Activated naive CD4-positive, alpha-beta T cell treated with anti-CD3 and anti-CD28 coated beads, Interleukin-2, amount 50 U/mL, for 72 hours (primary cell): Measurements from ENCODE around the gene ZNF335. TPM values are rescaled to one million over a fixed set of nuclear protein-coding genes. Genes with fewer than 3 reads are reported as not detected.
A peak's percentile ranks its signal among the peaks of the same experiment; 100 is the strongest.

Experiments
- ATAC-seq, 2 donors: fragments of 150-1000 bp; cut with Tn5 transposase; 2 replicates each; pipeline ENCODE4 v1.10.0; 2021; ENCODE audit warnings: mild to moderate bottlenecking in 2 of 2, moderate library complexity in 2 of 2
- DNase-seq, 2 donors: peaks; one replicate each; pipeline ENCODE4 v3.0.0; 2021 to 2022; ENCODE audit warnings: low spot score in 2 of 2
- H3K27ac Mint-ChIP-seq, 2 donors: one replicate each; pipeline ENCODE4 v1.8.0; 2022; ENCODE audit warnings: mild to moderate bottlenecking in 2 of 2, mixed read lengths in 2 of 2
- H3K36me3 Mint-ChIP-seq, 2 donors: one replicate each; pipeline ENCODE4 v1.8.0; 2022; ENCODE audit warnings: mixed read lengths in 2 of 2
- H3K9me3 Mint-ChIP-seq, 2 donors: one replicate each; pipeline ENCODE4 v1.8.0; 2022; ENCODE audit warnings: mixed read lengths in 2 of 2
- total RNA-seq, 2 donors: library from RNA; stranded (reverse); gene quantifications; one replicate each; pipeline ENCODE4 v1.2.3, GENCODE V29; 2022

The ZNF335 gene
- total RNA-seq, 2 donors from 2014 or later: 31.0 to 62.6 TPM

DNA sequence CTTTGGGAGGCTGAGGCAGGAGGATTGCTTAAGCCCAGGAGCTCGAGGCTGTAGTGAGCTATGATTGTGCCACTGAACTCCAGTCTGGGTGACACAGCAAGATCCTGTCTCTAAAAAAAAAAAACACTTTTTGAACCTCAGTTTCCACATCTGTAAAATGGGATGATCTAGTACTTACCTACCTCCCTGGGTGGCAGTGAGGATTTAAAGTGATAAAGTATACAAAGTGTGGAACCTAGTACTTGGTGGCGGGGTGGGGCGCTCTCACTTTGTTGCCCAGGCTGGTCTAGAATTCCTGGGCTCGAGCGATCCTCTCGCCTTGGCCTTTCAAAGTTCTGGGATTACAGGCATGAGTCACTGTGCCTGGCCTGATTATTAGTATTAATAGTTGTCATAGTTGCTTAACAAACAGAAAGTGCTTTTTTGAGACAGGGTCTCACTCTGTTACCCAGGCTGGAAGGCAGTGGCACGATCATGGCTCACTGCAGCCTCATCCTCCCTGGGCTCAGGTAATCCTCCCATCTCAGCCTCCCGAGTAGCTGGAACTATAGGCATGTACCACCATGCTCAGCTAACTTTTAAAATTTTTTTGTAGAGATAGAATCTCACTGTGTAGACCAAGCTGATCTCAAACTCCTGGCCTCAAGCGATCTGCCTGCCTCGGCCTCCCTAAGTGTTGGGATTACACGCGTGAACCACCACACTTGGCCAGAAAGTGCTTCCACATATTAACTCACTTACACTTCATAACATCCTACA lies 53.0 kb downstream of the ZNF335 start:
- DNase-seq (no peak), ATAC-seq (no peak)
- no peaks in the 10 kb centered on the region for H3K9me3 Mint-ChIP-seq
- no peaks in the 10 kb centered on the region for H3K36me3 Mint-ChIP-seq
- no peak overlapping the region for H3K27ac Mint-ChIP-seq

GRCh38 chr20:45918182-45918737 lies 53.7 kb downstream of the ZNF335 start:
- no peak overlapping the region for H3K27ac Mint-ChIP-seq
- no peaks in the 10 kb centered on the region for H3K36me3 Mint-ChIP-seq

DNA sequence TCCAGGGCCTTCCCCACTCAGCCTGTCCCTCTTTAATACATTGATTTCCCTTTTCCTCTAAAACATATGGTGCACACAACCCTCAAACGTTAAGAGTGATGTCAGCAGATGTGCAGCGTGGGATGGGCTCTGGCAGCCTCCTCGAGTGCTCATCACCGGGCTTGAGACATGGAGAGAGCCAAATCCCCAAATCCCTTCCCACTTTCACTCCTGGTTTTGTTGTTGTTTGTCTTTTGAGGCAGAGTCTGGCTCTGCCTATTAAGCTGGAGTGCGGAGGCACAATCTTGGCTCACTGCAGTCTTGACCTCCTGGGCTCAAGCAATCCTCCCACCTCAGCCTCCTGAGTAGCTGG lies 54.2 kb downstream of the ZNF335 start:
- DNase-seq (no peak), ATAC-seq (no peak)
- no peak overlapping the region for H3K27ac Mint-ChIP-seq
- H3K36me3 Mint-ChIP-seq: no peaks in the 10 kb centered on the region
- no peaks in the 10 kb centered on the region for H3K9me3 Mint-ChIP-seq

More at GRCh38 chr20:45918182-45918737, 53.7 kb downstream of the ZNF335 start:
- ATAC-seq (no peak), DNase-seq (no peak)
- no peaks in the 10 kb centered on the region for H3K9me3 Mint-ChIP-seq

DNA sequence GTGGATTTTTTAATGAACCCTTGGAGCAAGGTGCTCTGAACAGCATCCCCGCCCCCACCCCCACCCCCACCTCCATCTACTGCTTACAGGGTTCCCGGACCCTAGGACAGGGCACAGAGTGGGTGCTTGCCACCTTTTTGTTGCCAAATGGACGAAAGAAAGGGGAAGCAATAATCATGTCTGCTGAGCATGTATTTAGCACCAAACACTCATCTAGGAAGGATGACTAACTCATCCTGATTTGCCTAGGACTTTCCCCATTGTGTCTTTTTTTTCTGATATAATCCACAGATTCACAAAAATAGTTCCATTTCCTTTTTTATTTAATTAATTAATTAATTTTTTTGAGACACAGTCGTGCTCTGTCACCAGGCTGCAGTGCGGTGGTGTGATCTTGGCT lies 58.9 kb downstream of the ZNF335 start:
- no peak for DNase-seq
- H3K9me3 Mint-ChIP-seq: peaks cover 0 to 4% of the 10 kb centered on the region in 2 donors
- H3K27ac Mint-ChIP-seq: no peak overlapping the region
- ATAC-seq: peak in 1 of 2 donors; percentile 15
- no peaks in the 10 kb centered on the region for H3K36me3 Mint-ChIP-seq

- H3K36me3 Mint-ChIP-seq: no peaks in the 10 kb centered on the region
- DNase-seq (no peak), ATAC-seq (no peak)
- no peak overlapping the region for H3K27ac Mint-ChIP-seq
- H3K9me3 Mint-ChIP-seq: peaks cover 0 to 4% of the 10 kb centered on the region in 2 donors
These were observed 59.7 kb downstream of the ZNF335 start for GRCh38 chr20:45912344-45912682.

DNA sequence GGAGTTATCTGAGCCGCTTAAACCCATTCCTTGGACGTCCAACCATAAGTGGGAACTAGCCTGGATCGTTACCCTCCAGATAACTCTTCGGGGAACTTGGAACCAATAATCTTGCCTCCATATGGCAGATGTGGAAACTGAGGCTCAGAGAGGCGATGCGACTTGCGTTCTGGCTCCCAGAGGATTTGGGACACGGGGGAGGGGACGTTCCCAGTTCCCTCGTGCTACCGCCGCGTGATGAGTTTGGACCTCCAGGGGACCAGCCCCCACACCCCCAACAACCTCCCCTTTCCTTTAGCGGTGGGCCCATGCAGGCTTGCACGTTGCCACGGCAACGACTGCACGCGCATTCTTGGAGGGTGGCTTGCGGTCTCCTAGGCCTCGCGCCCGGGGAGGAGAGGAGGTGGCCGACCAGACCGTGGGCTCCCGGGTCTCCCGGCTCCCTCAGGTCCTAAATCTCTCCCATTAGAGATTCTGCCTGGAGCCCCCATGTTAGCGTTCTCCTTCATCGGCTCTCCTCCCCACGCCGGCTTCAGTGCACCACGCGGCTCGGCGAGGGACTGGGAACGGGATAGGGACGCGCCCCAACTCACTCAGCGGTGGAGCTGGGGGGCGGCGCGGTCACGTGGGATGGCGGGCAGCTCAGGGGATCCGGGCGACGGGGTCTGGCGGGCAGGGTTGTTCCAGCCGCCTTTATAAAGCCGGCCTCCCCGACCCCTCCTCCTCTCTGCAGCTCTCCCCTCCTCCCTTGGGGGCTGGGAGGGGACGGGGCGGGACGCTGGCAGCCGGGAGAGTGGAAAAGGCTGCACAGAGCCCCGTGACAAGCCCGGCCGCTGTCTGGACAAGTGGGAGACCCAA lies 60.3 kb downstream of the ZNF335 start, which contains the start of gene PLTP:
Gene PLTP (minus strand): TSS at position 670 of the 858 bp plus-strand sequence. CDS start 703 bp downstream, outside the sequence.
- peak in 1 of 2 donors; percentile 22 for DNase-seq
- Mint-ChIP-seq H3K9me3 (peaks cover 0 to 4% of the 10 kb centered on the region in 2 donors), H3K27ac (peak within 1 kb of the TSS in 1 of 2 donors; percentile 78), H3K36me3 (no peaks in the 10 kb centered on the region)
- peak in 1 of 2 donors; percentile 10 for ATAC-seq

DNA sequence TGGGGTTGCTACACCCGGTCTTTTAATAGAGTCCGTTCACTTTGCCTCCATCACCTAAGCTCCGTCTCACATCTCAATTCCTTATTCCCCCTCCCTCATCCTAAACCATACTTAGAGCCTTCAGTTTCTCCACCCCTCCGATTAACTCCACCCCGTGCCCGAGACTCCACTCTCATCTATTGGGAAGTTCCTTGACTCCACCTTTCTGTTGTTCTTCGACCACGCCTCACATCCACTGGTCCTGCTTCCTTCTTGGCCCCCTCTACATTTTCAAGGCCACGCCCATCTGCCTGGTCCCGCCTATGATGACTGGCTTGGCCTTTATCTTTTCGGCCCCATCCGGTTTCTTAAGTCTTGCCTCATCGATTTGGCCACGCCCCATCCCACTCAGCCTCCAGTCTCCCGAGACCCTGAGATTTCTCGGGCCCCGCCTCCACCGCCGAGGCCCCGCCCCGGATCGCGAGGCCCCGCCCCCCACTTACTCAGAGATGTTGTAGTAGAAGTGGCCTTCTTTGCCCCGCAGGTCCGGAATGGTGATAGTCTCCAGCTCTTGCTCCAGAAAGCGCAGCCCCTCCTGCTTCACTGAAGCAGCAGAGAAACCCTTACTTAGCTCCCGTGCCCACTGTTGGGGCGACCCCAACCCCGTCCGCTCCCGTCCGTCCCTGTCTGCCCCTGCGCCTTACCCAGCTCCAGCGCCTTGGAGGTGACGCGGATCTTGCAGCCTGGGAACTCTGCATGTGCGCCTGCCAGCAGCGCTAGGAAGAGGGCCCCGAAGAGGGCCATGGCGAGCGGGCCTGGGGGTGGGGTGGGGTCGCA lies 61.1 kb downstream of the ZNF335 start:
- Mint-ChIP-seq H3K9me3 (peaks cover 0 to 4% of the 10 kb centered on the region in 2 donors), H3K27ac (peak overlapping the region; percentile 78), H3K36me3 (no peaks in the 10 kb centered on the region)
- ATAC-seq: peak; percentile 92 to 96
- DNase-seq: peak; percentile 91 to 98

DNA sequence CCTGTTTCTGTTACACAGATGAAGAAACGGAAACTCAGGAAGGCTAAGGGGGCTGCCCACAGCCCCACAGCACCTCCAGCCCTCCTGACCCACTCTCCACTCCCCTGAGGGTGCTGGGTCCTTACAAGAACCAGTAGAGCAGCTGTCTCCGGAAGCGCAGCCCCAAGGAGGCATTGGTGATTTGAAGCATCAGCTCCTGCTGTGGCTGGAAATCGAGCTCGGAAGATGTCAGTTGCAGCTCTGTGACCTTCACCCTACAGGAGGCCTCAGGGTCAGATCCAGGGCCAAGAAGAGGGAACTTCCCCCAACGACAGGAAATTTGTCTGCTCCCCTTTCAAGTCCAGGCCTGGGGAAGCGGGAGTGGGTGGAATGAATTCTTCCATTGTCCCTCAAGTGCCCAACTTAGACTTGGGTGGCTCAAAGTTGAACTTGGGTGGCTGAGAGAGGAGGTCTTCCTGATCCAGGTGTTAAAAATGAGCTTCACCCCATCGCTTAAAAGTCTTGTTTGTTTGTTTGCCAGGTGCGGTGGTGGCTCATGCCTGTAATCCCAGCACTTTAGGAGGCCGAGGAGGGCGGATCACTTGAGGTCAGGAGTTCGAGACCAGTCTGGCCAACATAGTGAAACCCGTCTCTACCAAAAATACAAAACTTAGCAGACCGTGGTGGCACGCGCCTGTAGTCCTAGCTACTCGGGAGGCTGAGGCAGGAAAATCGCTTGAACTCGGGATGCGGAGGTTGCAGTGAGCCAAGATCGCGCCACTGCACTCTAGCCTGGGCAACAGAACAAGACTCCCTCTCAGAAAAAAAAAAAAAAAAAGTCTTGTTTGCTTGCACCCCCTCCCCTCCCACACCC lies 62.0 kb downstream of the ZNF335 start:
- DNase-seq (no peak), ATAC-seq (no peak)
- H3K36me3 Mint-ChIP-seq: no peaks in the 10 kb centered on the region
- H3K27ac Mint-ChIP-seq: peak overlapping the region; percentile 78
- H3K9me3 Mint-ChIP-seq: peaks cover 0 to 4% of the 10 kb centered on the region in 2 donors

DNA sequence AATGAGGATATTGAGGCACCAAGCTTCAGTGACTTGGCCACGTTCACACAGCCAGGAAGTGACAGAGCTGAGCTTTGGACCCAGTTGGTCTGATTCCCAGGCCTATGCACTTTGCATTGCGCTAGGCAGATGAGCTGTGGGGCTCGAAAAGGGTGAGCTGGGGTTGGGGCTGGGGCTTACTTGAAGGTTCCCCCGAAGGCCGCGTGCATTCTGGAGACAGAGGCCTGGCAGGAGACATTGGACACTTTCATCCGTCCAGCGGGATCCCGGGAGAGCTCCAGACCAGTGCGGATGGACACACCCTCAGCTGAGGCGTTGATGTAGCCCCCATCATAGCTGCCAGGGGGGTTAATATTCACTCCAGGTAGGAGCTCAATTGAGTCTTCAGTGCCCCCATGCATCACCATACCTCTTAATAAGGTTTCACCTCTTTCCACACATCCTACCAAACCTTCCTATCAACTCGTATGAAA lies 62.6 kb downstream of the ZNF335 start:
- no peaks in the 10 kb centered on the region for H3K36me3 Mint-ChIP-seq
- no peak for DNase-seq
- H3K27ac Mint-ChIP-seq: no peak overlapping the region
- H3K9me3 Mint-ChIP-seq: peaks cover 0 to 4% of the 10 kb centered on the region in 2 donors
- no peak for ATAC-seq

- no peak overlapping the region for H3K27ac Mint-ChIP-seq
- no peak for DNase-seq
- peaks cover 0 to 4% of the 10 kb centered on the region in 2 donors for H3K9me3 Mint-ChIP-seq
- ATAC-seq: no peak
- no peaks in the 10 kb centered on the region for H3K36me3 Mint-ChIP-seq
These were observed 63.9 kb downstream of the ZNF335 start for GRCh38 chr20:45908084-45908483.

GRCh38 chr20:45907219-45907948 lies 64.6 kb downstream of the ZNF335 start:
- Mint-ChIP-seq H3K9me3 (peaks cover 0 to 4% of the 10 kb centered on the region in 2 donors), H3K36me3 (no peaks in the 10 kb centered on the region), H3K27ac (no peak overlapping the region)
- no peak for DNase-seq
- no peak for ATAC-seq

DNA sequence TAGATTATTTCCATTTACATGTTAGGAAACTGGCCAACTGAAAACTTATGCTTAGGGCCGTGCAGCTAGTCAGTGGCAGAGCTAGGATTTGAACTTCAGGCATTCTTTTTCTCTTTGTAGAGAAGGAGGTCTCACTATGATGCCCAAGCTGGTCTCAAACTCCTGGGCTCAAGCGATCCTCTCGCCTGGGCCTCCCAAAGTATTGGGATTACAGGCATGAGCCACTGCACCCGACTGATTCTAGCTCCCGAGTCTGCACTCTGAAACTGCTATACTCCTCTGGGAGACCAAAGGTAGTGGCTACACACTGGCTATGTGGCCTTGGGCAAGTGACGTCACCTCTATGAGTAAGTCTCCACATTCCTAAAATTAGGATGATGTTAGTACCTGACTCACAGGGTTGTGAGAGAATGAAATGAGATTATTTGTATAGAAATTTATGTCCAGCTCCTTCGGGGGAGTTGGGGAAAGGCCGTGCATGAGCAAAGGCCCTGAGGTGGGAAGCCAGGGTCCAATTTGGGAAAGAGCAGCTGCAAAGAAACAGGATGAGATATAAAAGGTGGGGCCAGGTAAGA lies 66.4 kb downstream of the ZNF335 start:
- no peak overlapping the region for H3K27ac Mint-ChIP-seq
- peaks cover 0 to under 1% of the 10 kb centered on the region in 2 donors for H3K9me3 Mint-ChIP-seq
- no peak for ATAC-seq
- H3K36me3 Mint-ChIP-seq: no peaks in the 10 kb centered on the region
- no peak for DNase-seq

DNA sequence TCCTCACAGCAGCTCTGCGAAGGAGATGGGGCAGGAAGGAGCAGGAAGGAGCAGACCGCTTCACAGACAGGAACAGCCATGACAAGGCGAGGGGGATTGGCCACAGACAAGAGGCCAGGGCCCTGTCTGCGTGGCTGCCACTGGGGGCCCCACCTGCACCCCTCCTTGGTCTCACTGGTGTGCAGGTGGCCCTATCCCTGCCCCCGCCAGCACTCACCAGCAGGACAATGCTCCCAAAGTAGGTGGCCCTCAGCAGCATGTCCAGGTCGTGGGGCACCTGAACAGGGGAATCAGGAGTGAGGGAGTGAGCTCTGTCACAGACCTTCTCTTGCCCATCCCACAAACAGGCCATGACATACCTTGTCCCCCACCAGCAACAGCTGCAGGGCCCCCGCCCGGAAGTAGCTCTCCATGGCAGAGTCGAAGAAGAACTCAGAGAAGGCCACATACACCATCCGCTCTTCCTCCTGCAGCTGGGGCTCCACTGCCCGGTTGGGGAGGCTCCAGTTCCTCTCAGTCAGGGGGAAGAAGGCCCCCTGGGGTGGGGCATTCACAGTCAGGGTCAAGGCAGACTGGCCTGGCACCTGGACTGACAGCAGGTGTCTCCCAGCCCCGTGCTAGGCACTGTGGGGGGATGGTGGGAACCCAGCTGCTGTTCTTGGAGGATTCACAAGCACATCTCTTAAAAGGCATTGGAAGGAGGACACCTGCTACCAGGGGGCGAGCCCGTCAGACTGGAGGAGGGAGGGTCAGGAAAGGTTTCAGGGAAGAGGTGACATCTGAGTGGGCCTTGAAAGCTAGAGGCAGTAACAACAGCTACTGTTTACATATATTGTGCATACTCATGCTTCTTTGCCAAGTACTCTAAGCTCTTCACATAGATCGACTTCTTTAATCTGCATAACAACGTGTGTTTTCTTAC lies 67.2 kb downstream of the ZNF335 start:
- ATAC-seq (no peak), DNase-seq (no peak)
- Mint-ChIP-seq H3K9me3 (no peaks in the 10 kb centered on the region), H3K27ac (peak overlapping the region in 1 of 2 donors; percentile 7), H3K36me3 (no peaks in the 10 kb centered on the region)

DNA sequence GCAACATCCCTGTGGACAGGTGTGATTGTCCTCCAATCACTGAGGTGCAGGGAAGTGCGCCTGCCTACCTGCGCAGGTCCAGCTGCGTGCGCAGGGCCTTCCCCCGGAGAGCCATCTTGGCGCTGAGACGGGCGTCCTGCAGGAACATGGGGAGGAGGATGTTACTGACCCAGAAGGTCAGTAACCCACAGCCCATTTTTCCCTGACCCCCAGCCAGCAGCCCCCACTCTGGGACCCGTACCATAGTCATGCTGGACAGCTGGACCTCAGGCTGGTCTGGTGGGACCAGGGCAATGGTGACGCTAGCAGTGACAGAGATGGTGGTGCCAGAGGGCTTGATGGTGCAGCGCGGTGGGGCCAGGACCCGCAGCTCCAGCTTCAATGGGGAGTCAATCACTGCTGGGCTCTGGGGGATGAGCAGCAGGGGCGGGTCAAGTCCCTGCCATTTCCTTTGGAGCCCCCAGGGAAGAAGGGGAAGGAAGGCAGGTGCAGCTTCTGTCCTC lies 69.8 kb downstream of the ZNF335 start:
- ATAC-seq (no peak), DNase-seq (no peak)
- Mint-ChIP-seq H3K9me3 (no peaks in the 10 kb centered on the region), H3K27ac (no peak overlapping the region), H3K36me3 (no peaks in the 10 kb centered on the region)
